Inflammatory macrophage treated with lipopolysaccharide for 4 hours (primary cell): ENCODE data around the gene NKTR.
"Not testable (repeated sequence)": the region's sequence is repeated elsewhere in the genome, so short reads cannot be mapped to it uniquely, and the experiment has no call there.

Experiments used
- DNase-seq: peaks from one replicate; pipeline ENCODE4 v3.0.0-alpha.2; 2020

NKTR gene

DNA sequence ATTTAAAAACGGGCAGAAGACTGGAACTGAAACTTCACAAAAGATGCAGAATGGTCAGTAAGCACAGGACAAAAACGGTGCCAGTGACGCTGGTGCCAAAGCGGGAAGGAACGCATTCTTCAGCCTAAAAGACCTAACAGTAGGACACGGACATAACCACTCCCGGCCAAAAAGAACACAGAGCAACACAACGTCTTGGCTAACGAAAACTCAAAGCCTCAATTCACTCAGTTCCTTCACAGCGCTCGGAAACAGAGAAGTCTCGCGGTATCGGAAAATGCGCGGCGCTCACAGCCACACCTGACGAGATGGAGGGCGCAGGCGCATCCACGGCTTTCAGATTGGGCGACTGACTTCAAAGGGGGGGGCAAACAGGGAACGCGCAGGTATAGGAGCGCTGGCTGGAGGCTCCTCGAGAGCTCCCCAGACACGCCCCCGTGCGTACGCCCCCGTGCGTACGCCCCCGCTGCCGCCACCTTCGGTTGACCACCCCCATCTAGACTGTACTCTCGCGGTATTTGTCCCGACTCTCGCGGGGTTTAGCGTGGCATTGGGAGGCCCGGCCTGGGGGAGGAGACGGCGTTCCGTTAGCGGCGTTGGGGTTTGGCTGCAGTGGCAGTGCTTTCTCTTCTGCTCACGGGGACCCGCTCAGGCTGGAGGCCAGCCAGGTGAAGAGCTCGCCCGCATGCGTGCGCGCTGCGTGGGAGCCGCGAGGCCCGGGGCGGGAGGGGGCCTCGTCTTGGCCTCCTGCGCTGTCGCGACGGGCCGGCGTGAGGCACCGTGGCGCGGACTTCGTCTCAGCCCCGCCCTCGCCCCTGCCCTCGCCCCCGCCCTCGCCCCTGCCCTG, at the start of gene NKTR:
Gene NKTR, plus strand, starts transcription at position 576 of the 847 bp plus-strand sequence. CDS start 321 bp downstream, outside the sequence.
- peak; percentile 94 for DNase-seq

DNA sequence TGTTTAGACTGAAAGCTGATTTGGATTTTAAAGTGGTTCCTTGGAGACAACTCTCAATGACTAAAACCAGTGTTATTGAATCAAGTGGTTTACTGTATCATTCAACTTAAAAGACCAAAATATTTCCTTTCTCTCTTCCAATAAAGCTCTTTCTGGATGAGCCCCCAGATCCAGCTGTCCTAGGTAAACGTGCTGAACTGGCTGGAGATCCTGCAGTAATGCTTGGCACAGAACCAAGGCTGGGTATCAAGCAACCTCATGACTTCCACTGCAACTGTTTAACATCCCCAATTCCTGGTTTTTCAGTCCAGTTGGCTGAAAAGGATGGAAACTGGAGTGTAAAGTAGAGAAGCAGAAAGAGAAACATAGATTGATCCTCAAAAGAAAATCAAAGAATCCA, 47.7 kb upstream of the NKTR start:
- no peak for DNase-seq

DNA sequence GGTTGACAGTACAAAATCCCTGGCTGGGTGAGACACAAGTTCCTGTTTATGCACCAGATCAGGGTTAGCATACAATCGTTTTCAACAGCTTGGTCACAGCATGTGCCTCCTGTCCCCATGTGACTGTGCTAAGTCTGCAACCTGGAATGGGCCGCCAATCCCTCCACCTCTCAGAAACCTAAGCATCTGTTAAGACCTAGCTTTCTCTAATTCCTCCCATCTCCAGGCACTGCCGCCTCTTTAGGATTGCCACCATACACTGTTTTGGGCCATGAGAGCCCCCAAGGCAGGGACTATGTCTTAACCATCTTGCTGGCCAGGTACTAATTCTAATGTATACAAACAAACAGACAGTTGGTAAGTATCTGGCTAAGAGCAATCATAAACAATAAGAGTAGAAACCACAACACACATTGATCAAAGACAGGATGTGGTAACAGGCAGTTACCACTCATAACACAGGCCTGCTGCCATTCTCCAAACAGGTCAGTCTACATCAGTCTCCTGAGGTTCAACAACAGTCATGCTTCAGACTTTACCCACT, 44.3 kb upstream of the NKTR start:
- DNase-seq: no peak

DNA sequence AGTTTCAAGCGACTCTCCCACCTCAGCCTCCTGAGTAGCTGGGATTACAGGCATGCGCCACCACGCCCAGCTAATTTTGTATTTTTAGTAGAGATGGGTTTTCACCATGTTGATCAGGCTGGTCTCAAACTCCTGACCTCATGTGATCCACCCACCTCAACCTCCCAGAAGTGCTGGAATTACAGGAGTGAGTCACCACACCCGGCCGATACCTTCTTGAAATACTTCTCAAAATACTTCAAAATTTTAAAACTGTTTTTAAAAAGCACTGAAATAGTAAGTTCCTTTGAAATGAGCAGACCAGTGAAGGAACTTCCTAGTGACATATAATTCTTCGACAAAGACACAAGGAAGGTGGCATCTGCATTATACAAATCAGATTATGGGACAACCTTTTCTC, 43.7 kb upstream of the NKTR start:
- DNase-seq: not testable (repeated sequence)

DNA sequence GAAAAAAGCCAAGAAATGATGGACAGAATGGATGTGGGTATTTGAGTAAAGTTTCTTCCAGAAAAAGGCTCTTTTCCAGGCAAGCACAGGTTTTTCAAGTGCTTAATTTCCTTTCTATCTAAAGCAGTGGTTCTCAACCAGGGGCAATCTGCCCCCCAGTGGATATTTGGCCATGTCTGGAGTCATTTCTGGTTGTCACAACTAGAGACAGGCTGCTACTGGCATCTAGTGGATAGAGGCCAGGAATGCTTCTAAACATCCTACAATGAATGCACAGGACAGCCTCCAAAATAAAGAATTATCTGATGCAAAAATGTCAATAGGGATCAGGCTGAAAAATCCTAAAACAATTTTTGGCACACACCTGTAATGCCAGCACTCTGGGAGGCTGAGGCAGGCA, 42.6 kb upstream of the NKTR start:
- no peak for DNase-seq

DNA sequence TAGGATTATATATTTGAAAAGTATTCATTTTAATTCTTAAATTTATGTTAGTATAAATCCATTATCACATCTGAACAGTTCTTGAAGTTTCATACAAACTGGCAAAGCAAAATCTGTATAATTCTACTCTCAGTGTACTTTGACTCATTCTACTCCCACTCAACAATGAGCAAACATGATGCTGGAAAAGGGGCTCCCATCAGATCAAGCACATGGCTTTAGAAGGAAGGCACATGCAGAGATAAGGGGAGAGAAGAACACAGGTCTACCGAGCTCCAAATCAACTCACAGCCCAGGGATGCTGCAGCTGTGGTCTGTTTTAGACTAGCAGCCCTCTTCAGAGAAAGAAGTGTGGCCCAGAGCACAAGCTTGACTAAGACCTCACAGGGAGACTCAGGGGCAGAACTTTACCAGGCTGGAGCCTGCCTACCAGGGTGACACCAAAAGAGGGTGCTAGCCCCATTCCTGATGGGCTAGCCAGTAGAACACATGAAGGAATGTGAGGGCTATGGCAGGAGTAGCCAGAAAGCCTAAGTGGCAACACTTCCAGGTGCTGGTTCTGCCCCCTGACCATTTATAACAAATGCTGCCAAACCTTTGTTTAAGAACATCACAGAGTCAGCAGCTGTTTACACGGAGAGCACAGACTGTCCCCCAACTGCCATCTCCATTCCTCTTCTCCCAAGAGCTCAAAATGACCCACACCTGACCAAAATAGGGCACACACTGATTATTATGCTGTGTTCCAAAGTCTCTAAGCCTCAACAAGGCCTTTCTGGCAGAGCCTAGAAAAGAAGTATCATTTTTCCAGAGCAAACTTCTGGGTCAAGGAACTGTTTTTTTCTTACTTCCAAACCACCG, 38.2 kb upstream of the NKTR start:
- DNase-seq: no peak

DNA sequence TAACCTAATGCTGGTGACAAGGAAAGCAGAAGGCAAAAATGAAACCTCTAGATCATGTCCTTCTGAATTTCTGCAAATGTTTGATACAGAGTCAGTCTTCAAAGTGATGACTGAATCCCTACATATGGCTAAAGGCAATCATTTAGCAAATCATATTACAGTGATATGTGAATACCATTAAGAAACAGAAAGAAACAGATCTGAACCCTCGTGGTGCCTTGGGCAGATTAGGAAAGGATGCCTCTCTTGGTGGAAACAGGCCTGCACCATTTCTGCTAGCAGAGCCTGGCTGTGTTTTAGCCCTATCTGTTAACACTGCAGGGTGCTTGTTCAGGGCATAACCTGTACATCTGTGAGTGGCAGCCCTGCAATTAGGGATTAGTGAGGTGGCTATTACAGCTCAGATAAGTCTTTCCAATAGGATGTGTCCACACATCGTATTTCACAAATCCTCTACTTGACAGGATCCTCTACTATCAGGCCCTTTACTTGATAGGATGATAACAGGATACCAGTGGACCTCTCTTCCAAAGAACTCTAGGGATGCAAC, 30.8 kb upstream of the NKTR start:
- no peak for DNase-seq

DNA sequence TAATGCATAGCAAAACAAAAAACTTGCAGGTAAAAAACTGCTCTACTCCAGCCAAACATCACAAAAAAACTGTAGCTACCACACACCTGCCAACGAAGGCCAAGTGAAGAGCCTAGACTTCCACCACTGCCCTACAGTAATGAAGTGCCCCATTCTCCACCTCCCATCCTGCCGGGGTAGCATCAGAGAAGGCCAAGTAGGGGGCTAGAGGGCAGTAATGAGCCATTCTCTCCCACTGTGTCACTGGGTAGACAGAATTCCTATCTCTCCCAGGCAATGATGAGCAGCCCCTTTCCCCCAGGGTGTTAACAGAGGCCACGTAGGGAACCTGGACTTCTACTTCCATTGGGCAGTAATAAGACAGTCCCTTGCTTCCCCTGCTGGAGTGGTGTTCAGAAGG, 28.2 kb upstream of the NKTR start:
- DNase-seq: peak; percentile 33

DNA sequence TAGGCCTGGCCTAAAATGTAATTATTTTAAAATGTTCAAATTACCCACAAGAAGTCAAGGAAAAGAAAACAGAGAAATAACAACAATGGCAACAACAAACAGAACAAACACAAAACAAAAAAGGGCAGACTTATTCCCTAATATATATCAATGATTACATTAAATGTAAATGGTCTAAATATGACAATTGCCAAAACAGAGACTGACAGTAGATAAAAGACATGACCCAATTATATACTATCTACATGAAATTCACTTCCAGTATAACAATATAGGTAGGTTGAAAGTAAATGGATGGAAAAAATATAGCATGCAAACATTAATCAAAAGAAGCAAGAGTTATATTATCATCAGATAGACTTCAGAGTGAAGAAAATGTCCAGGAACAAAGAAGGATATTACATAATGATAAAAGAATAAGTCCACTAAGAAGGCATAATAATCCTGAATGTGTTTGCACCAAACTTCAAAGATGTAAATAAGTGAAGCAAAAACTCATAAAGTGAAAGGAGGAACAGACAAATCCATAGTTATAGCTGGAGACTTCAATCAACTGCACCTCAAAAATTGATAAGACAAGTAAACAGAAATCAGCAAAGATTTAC, 25.2 kb upstream of the NKTR start:
- no peak for DNase-seq

DNA sequence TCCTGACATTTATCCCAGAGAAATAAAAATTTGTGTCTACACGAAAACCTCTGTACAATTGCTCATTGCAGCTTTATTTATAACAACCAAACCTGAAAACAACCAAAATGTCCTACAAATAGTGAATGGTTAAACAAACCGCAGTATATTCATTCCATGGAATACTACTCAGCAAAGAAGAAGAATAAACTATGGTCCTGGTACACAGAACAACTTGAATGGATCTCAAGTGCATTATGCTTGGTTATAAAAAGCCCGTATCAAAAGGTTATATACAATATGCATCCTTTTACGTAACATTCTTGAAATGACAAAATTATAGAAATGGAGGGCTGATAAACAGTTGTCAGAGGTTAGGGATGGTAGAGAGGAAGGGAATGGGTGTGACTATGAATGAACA, 22.4 kb upstream of the NKTR start:
- no peak for DNase-seq

DNA sequence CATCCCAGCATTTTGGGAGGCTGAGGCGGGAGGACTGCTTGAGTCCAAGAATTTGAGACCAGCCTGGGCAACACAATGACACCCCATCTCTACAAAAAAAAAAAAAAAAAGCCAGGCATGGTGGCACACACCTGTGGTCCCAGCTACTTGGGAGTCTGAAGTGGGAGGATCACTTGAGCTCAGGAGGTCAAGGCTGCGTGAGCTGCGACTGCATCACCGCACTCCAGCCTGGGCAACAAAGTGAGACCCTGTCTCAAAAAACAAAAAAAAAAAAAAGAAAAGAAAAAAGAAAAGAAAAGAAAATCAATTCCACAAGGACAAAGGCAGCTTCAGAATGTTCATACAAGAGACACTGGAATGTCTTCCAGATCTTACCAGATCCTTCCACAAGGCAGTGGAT, 21.1 kb upstream of the NKTR start:
- not testable (repeated sequence) for DNase-seq

DNA sequence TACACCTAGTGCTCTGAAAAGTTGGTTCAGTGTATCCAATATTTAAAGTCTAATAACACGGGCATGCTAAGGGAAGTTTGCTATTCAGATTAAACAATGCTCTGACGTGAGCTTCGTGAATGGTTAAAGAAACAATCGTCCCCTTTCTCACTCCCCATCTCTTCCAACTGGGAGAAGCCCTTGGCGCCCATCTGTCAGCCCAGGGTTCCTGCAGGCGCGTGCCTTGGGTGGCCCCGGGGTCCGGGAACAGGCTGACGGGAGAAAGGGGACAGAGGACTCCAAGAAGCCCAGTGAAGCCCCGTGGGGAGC, 19.1 kb upstream of the NKTR start:
- no peak for DNase-seq

DNA sequence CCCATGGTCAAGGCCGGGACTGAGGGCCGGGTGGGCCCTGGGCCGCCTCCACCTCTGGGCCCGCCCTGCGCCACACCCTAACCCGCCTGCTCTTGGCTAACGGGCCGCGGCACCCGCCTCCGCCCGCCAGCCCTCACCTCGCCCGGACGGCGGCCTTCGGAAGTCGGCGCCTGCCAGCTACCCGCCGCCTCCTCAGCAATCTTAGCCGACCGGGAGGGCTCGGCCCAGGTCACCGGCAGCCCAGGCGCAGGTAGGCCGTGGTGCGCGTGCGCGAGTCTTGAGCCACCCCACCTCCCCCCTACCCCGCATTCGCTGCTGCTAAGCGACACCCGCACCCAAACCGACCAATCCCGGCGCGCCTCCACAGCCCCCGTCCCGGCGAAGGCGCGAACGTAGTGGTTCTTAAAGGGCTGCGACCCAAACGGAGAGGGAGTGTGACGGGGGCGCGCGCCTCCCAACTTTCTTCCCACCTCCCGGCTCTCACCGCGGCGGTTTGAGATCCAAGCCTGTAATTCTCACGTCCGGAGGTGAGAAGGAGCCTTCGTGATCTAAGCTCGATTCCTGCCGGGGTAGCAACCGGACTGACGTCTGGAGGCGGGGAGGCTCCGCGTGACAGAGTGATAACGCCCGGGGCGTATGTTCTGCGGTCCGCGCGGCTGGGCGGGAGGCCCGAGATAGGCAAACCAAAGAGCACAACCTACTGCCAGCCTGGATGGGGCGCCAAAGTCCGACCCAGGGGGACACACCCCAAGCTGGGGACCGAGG, 18.6 kb upstream of the NKTR start, which contains the start of gene SEC22C:
Gene SEC22C, minus strand, starts transcription at position 259 of the 765 bp plus-strand sequence. CDS start 12,921 bp downstream, outside the sequence.
- DNase-seq: peak; percentile 89

DNA sequence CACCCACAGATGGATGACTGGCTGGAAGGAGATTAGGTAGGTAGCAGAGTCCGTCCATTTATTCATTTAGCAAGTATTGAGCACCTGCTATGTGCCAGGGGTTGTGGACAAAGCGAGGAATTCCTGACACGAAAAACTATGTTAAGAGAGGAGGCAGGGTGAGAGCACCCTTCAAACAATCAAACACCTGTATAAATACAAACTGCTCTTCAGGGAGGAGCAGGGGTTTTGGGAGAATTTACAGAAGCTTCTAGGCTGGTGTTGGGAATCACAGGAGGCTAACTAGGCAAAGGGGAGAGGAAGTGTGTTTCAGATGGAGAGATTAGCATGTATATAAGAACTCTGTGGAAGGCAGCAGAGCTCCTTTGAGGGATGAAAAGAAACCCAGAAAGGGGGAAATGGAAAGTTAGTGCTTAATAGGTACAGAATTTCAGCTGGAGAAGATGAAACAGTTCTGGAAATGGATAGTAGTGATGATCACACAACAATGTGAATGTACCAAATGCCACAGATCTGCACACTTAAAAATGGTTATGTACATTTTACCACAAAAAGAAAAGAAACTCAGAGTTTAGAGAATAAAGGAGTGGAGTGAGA, 17.9 kb upstream of the NKTR start:
- DNase-seq: no peak

DNA sequence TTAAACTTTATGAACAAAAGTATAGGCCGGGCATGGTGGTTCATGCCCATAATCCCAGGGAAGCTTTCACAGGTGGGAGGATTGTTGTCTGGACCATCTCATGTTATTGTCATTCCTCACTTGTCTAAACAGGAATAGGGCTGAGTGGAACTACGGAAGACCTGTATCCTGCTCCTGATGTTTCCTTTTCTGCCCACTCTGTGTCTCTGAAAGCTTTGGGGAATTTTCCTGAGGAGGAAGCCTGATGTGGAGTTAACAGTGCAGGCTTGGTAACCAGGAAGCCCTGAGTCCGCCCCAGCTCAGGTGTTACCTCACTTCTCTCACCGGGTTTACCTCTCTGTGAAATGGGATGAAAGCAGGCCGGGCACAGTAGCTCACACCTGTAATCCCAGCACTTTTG, 11.9 kb upstream of the NKTR start:
- no peak for DNase-seq

DNA sequence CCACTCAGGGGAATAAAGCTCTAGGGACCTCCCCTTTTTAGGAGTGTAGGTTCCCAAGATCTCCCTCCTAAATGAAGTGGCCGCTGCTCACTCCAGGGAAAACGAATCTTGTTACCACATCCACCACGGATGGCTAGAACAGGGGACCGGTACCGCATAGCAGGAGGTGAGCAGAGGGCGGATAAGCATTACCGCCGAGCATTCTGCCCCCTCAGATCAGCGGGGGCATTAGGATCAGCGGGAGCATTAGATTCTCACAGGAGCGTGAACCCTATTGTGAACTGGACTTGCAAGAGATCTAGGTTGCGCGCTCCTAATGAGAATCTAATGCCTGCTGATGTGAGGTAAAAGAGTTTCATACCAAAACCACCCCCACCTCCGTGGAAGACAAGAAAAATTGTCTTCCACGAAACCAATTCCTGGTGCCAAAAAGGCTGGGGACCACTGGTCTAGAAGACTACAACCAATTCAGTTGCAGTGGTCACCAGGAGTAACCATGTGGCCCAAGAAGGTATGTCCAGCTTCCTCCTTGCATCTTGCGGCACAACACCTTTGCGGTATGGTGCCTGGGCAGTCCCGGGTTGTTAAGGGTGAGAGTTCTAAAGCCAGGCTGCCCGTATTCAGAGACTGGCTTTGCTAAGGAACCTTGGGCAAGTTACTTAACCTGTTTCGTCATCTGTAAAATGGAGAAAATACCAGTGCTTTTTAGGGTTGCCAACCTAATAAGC, 10.9 kb upstream of the NKTR start:
- DNase-seq: no peak

DNA sequence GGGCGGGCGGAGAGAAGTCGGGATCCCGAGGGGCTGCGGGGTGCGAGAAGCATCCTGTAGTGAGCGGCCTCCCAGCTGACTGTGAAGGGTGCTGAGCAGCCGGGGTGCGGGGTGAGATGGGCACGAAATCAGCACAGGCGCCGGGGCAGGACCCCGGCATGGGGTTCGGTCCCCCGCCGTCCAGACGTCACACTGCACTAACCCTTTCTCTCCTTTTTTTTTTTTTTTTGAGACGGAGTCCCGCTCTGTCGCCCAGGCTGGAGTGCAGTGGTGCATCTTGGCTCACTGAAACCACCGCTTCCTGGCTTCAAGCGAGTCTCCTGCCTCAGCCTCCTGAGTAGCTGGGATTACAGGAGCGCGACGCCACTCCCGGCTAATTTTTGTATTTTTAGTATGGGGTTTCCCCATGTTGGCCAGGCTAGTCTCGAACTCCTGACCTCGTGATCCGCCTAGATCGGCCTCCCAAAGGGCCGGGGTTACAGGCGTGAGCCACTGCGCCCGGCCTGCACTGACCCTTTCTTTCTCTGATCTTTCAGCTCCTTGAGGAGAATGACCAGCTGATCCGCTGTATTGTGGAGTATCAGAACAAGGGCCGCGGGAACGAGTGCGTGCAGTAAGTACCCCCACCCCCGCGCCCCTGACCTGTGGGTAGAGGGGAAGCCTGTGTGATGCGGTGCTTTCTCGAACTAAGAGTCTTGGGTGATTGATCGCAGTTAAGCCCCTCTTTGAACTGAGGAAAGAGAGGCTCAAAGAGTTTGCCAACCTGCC, 9.3 kb upstream of the NKTR start:
- no peak for DNase-seq

DNA sequence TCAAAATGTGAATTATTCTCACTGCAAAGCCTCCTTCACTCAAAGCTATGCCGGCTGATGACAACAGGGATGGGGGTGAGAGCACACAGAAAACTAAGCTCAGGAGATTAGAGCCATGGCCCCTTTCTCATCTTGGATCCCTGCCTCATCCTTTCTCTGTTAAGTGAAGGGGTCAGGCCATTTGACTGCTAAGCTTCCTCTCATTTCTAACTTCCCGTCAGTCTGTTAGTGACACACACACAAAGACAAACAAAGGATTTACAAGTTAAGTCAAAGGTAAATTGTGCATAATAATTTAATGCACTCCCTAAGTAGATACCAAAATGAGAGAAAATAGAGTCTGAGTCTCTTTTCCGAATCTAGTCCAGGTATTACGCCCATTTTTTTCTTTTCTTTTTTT, 8.7 kb upstream of the NKTR start:
- DNase-seq: no peak

DNA sequence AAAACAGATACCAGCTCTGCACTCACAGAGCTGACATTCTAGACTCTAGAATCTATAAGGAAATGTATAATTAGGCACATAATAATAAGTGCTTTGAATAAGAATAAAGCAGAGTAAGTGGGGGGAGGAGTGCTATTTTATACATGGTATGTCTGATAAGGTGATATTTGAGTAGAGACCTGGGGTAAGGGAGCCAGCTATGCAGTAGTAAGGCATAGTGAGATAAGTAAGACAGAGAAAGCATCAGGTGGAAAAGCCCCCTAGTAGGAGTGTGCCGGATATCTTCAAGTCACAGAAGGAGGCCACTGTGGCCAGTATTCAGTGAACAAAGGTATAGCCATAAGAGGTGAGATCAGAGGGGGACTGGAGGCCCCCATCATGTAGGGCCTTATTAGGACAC, 6.9 kb upstream of the NKTR start:
- no peak for DNase-seq

DNA sequence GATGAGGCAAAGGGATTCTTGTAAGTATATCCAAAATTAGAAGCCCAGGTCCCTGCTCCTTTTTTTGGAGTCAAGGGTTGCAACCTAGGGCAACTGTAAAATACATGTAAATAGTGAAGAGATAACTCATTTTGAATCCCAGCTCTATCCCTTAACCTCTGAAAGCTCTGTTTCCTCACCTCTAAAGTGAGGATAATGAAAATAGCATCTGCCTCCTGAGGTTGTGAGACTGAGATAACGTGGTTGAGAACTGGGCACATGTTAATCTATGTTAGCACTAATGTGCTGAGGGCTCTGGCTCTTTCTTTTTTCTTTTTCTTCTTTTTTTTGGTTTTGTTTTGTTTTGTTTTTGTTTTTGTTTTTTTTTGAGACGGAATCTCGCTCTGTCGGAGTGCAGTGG, 4.8 kb upstream of the NKTR start:
- DNase-seq: no peak
